H9 (cell line): ENCODE results near the gene DACH1. TPM values are rescaled to one million over a fixed set of nuclear protein-coding genes. Genes with fewer than 3 reads are reported as not detected.

Source experiments
- DNase-seq: peaks from one replicate; pipeline ENCODE4 v3.0.0-alpha.2; 2017
- H2AFZ ChIP-seq: one replicate; pipeline ENCODE4 v1.6.1; 2013; ENCODE audit warnings: mild to moderate bottlenecking, low read length, control low read depth, moderate library complexity
- H2AK5ac ChIP-seq: 2 replicates; pipeline ENCODE4 v1.6.1; 2013; ENCODE audit warnings: low read length, control low read depth, mixed read lengths; ENCODE audit not compliant: insufficient read length
- H2BK120ac ChIP-seq: one replicate; pipeline ENCODE4 v1.6.1; 2013; ENCODE audit warnings: low read depth, mild to moderate bottlenecking, low read length, control low read depth, inconsistent platforms; ENCODE audit not compliant: poor library complexity, severe bottlenecking
- H2BK12ac ChIP-seq: 2 replicates; pipeline ENCODE4 v1.6.1; 2013; ENCODE audit warnings: low read length, control low read depth, mixed read lengths, low read depth; ENCODE audit not compliant: insufficient read length
- H2BK15ac ChIP-seq: 2 replicates; pipeline ENCODE4 v1.6.1; 2013; ENCODE audit warnings: low read depth, low read length, control low read depth
- H2BK20ac ChIP-seq: one replicate; pipeline ENCODE4 v1.6.1; 2013; ENCODE audit warnings: low read depth, mild to moderate bottlenecking, low read length, control low read depth, inconsistent platforms; ENCODE audit not compliant: poor library complexity, severe bottlenecking
- H2BK5ac ChIP-seq: 2 replicates; pipeline ENCODE4 v1.6.1; 2013; ENCODE audit warnings: low read length, control low read depth, mixed read lengths; ENCODE audit not compliant: insufficient read length
- H3K14ac ChIP-seq: 2 replicates; pipeline ENCODE4 v1.6.1; 2013; ENCODE audit warnings: low read length, control low read depth; ENCODE audit not compliant: insufficient read depth
- H3K18ac ChIP-seq: 2 replicates; pipeline ENCODE4 v1.6.1; 2013; ENCODE audit warnings: low read depth, mild to moderate bottlenecking, mixed read lengths, low read length, control low read depth; ENCODE audit not compliant: insufficient read length
- H3K23ac ChIP-seq: 2 replicates; pipeline ENCODE4 v1.6.1; 2013; ENCODE audit warnings: low read length, control low read depth, mixed read lengths, low read depth; ENCODE audit not compliant: insufficient read length
- H3K23me2 ChIP-seq: 2 replicates; pipeline ENCODE4 v1.6.1; 2013; ENCODE audit warnings: low read depth, mild to moderate bottlenecking, mixed read lengths, low read length, control low read depth; ENCODE audit not compliant: insufficient read length, poor library complexity, severe bottlenecking
- H3K27ac ChIP-seq: 2 replicates; pipeline ENCODE4 v1.5.1; 2013; ENCODE audit warnings: low read length, control low read depth, mixed read lengths, low read depth; ENCODE audit not compliant: insufficient read length
- H3K27me3 ChIP-seq: 2 replicates; pipeline ENCODE4 v1.6.1; 2013; ENCODE audit warnings: low read length, control low read depth, inconsistent platforms; ENCODE audit not compliant: insufficient read depth
- H3K4ac ChIP-seq: 2 replicates; pipeline ENCODE4 v1.6.1; 2013; ENCODE audit warnings: low read depth, mild to moderate bottlenecking, control low read depth, inconsistent platforms, low read length, moderate library complexity
- H3K4me1 ChIP-seq: 2 replicates; pipeline ENCODE4 v1.6.1; 2013; ENCODE audit warnings: low read length, control low read depth, inconsistent platforms; ENCODE audit not compliant: insufficient read depth
- H3K4me2 ChIP-seq: 2 replicates; pipeline ENCODE4 v1.6.1; 2013; ENCODE audit warnings: low read length, control low read depth, mixed read lengths; ENCODE audit not compliant: insufficient read length, insufficient read depth
- H3K56ac ChIP-seq: 2 replicates; pipeline ENCODE4 v1.6.1; 2013; ENCODE audit warnings: low read depth, mild to moderate bottlenecking, mixed read lengths, low read length, control low read depth; ENCODE audit not compliant: insufficient read length
- H3K79me1 ChIP-seq: 2 replicates; pipeline ENCODE4 v1.6.1; 2013; ENCODE audit warnings: low read depth, mild to moderate bottlenecking, moderate library complexity, low read length, control low read depth, inconsistent platforms; ENCODE audit not compliant: insufficient read depth, poor library complexity, severe bottlenecking
- H3K79me2 ChIP-seq: 2 replicates; pipeline ENCODE4 v1.6.1; 2013; ENCODE audit warnings: low read length, control low read depth, inconsistent platforms; ENCODE audit not compliant: insufficient read depth
- H3K9ac ChIP-seq: 2 replicates; pipeline ENCODE4 v1.6.1; 2013; ENCODE audit warnings: low read length, control low read depth, mixed read lengths; ENCODE audit not compliant: insufficient read length; ENCODE audit errors: extremely low read depth
- H3K9me3 ChIP-seq: one replicate; pipeline ENCODE4 v1.6.1; 2013; ENCODE audit warnings: low read depth, low read length, inconsistent platforms; ENCODE audit not compliant: control insufficient read depth
- H3T11ph ChIP-seq: one replicate; pipeline ENCODE4 v1.6.1; 2013; ENCODE audit warnings: mild to moderate bottlenecking, low read length, control low read depth, inconsistent platforms
- H4K20me1 ChIP-seq: one replicate; pipeline ENCODE4 v1.6.1; 2013; ENCODE audit not compliant: control insufficient read depth, insufficient read length, insufficient read depth
- H4K5ac ChIP-seq: 2 replicates; pipeline ENCODE4 v1.6.1; 2013; ENCODE audit warnings: low read depth, mild to moderate bottlenecking, mixed read lengths, low read length, control low read depth; ENCODE audit not compliant: insufficient read length
- H4K8ac ChIP-seq: replicated peaks from 2 replicates; pipeline ENCODE4 v1.6.1; 2013; ENCODE audit warnings: low read length, control low read depth, mixed read lengths, low read depth; ENCODE audit not compliant: insufficient read length
- H4K91ac ChIP-seq: 2 replicates; pipeline ENCODE4 v1.6.1; 2013; ENCODE audit warnings: low read depth, mild to moderate bottlenecking, moderate library complexity, mixed read lengths, low read length, control low read depth; ENCODE audit not compliant: insufficient read length
- H3K27ac Mint-ChIP-seq, 3 experiments: 2 replicates in 2 of 3; 3 replicates in 1 of 3; pipeline ENCODE4 v1.8.0; 2020 to 2021; ENCODE audit warnings: mixed read lengths in 3 of 3, mild to moderate bottlenecking in 1 of 3, moderate library complexity in 1 of 3
- H3K27me3 Mint-ChIP-seq: 2 replicates; pipeline ENCODE4 v1.8.0; 2021; ENCODE audit warnings: low read depth, mild to moderate bottlenecking, moderate library complexity, mixed read lengths
- H3K36me3 Mint-ChIP-seq, 3 experiments: 2 replicates in 2 of 3; 3 replicates in 1 of 3; pipeline ENCODE4 v1.8.0; 2020 to 2021; ENCODE audit warnings: low read depth in 3 of 3, mixed read lengths in 3 of 3; ENCODE audit not compliant: insufficient read depth in 1 of 3
- H3K4me1 Mint-ChIP-seq, 2 experiments: 2 replicates each; pipeline ENCODE4 v1.8.0; 2020; ENCODE audit warnings: mixed read lengths in 2 of 2
- H3K4me3 Mint-ChIP-seq, 2 experiments: 2 replicates in 1 of 2; 3 replicates in 1 of 2; pipeline ENCODE4 v1.8.0; 2020 to 2021; ENCODE audit warnings: mild to moderate bottlenecking in 2 of 2, mixed read lengths in 2 of 2, moderate library complexity in 1 of 2
- H3K9me3 Mint-ChIP-seq, 2 experiments: 2 replicates in 1 of 2; 3 replicates in 1 of 2; pipeline ENCODE4 v1.8.0; 2020; ENCODE audit warnings: mild to moderate bottlenecking in 2 of 2, mixed read lengths in 2 of 2, moderate library complexity in 1 of 2
- WGBS: extraction: QIAGEN DNeasy Blood & Tissue Kit; methylation state at CpG from one replicate; pipeline ENCODE4 v1.1.7; 2013; ENCODE audit warnings: missing lambda C conversion rate, low lambda C conversion rate, mixed read lengths; ENCODE audit not compliant: insufficient read length; ENCODE audit errors: extremely low coverage; 5-methylcytosine and 5-hydroxymethylcytosine counted together
- total RNA-seq: library from RNA; stranded (reverse); gene quantifications from 2 replicates; pipeline ENCODE4 v1.2.1, GENCODE V29; 2021
- TF ChIP-seq, protein P1 (sequence below): fragments of 200-600 bp; sonication (generic); conservative IDR thresholded peaks from 3 replicates; pipeline ENCODE4 v1.8.0; 2021; ENCODE audit warnings: antibody characterized with exemption, mild to moderate bottlenecking

The DACH1 gene
- total RNA-seq, 1 experiment from 2014 or later, result not detected

DNA sequence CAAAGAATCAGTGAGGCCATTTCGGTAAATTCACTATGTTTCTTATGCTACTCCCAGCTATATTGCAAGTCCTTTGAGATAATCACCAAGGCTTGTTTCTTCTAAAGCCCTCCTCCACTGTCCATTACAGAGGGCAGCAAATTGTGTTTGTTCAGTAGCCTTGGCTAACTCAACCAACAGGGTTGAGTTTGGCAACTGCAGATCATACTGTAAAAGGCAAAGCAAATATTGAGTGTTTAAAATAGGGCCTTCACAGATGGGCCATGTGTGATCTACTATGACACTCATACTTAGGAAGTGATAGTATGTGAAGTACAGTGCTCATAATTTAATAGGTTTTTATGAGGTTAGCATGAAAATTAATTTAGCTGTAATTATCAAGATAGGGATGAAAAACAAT, 171.3 kb downstream of the DACH1 start:
- Mint-ChIP-seq H3K36me3 (no peaks in the 10 kb centered on the region), H3K27me3 (0 out of 2 replicates have a peak, but pooled peaks cover 3% of the 10 kb centered on the region), H3K4me1 (peaks cover 3 to 4% of the 10 kb centered on the region in 2 experiments; a peak in 2 of 4 replicates), H3K27ac (no peak overlapping the region), H3K4me3 (no peak overlapping the region), H3K9me3 (no peaks in the 10 kb centered on the region)
- Histone ChIP-seq H4K20me1 (no peaks in the 10 kb centered on the region), H3K79me1 (no peaks in the 10 kb centered on the region), H2BK5ac (no peak overlapping the region), H3K9me3 (no peaks in the 10 kb centered on the region), H4K5ac (no peak overlapping the region), H4K91ac (no peak overlapping the region), H3K9ac (no peak overlapping the region), H3K4me1 (no peaks in the 10 kb centered on the region), H3K56ac (no peak overlapping the region), H2AFZ (no peak overlapping the region), H3K23me2 (no peaks in the 10 kb centered on the region), H2BK20ac (no peak overlapping the region), H4K8ac (no peak overlapping the region), H3K27me3 (no peaks in the 10 kb centered on the region), H3K23ac (no peak overlapping the region), H3K27ac (no peak overlapping the region), H3K14ac (no peak overlapping the region), H3T11ph (no peak overlapping the region), H2BK120ac (no peak overlapping the region), H2AK5ac (no peak overlapping the region), H3K18ac (no peak overlapping the region), H2BK12ac (no peak overlapping the region), H2BK15ac (no peak overlapping the region), H3K4ac (no peak overlapping the region), H3K4me2 (no peak overlapping the region), H3K79me2 (no peaks in the 10 kb centered on the region)
- TF ChIP-seq, protein P1, sequence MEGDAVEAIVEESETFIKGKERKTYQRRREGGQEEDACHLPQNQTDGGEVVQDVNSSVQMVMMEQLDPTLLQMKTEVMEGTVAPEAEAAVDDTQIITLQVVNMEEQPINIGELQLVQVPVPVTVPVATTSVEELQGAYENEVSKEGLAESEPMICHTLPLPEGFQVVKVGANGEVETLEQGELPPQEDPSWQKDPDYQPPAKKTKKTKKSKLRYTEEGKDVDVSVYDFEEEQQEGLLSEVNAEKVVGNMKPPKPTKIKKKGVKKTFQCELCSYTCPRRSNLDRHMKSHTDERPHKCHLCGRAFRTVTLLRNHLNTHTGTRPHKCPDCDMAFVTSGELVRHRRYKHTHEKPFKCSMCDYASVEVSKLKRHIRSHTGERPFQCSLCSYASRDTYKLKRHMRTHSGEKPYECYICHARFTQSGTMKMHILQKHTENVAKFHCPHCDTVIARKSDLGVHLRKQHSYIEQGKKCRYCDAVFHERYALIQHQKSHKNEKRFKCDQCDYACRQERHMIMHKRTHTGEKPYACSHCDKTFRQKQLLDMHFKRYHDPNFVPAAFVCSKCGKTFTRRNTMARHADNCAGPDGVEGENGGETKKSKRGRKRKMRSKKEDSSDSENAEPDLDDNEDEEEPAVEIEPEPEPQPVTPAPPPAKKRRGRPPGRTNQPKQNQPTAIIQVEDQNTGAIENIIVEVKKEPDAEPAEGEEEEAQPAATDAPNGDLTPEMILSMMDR, result no peak
- no peak for DNase-seq
- WGBS, result no CpG with 5 or more reads among the region's 1 CpG
